ENCODE measurements around the gene ZKSCAN3. TPM values are rescaled to one million over a fixed set of nuclear protein-coding genes. Genes with fewer than 3 reads are reported as not detected.

Gene ZKSCAN3
- total and polyA plus RNA-seq, 12 donors, result 1.0 to 6.8 (median 4.8) TPM

DNA sequence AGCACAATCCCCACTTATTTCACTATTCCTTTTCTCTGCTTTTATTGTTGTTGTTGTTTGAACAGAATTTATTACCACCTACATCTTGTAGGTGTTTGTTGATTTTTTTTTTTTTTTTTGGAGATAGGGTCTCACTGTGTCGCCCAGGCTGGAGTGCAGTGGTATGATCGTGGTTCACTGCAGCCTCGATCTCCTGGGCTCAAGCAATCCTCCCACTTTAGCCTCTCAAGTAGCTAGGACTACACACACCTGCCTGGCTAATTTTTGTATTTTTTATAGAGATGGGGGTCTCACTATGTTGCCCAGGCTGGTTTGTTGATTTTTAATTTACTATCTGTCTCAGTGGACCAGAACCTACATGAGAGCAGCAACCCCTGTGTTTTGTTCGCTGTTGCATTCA lies 46.2 kb downstream of the ZKSCAN3 start:
- H3K27me3 ChIP-seq, result no peaks in the 10 kb centered on the region
- DNase-seq, result no peak
- WGBS, 2 donors, result 95 to 97% methylated on average over 4 of the region's 4 CpGs
- intact Hi-C loops (cut with DNase I), result loop anchor here in 1 of 10 donors (10.0 kb wide), 1 partner anchor 289 kb away; no protein-coding TSS in a partner anchor
- H3K27ac ChIP-seq, result no peak overlapping the region
- no peak for ATAC-seq
- no peak for TF ChIP-seq CTCF (IDR thresholded peaks at IDR 0.05)
- no peak overlapping the region for H3K4me3 ChIP-seq
- peaks cover 3 to 38% (median 18%) of the 10 kb centered on the region in 9 donors for H3K4me1 ChIP-seq
- no peaks in the 10 kb centered on the region for H3K9me3 ChIP-seq
- peaks cover 0 to 63% (median 11%) of the 10 kb centered on the region in 9 donors for H3K36me3 ChIP-seq

- DNase-seq, result peak; percentile 82 to 83
- peaks cover 0 to 34% (median 3%) of the 10 kb centered on the region in 9 donors for H3K36me3 ChIP-seq
- TF ChIP-seq CTCF (IDR thresholded peaks at IDR 0.05), result peak; percentile 21 to 73 (median 53)
- no peaks in the 10 kb centered on the region for H3K9me3 ChIP-seq
- peak within 1 kb of the TSS; percentile 68 to 97 (median 80) for H3K4me3 ChIP-seq
- intact Hi-C loops (cut with DNase I), result loop anchor here in 1 of 10 donors (10.0 kb wide), 1 partner anchor 285 kb away; no protein-coding TSS in a partner anchor
- peaks cover 3 to 38% (median 14%) of the 10 kb centered on the region in 9 donors for H3K4me1 ChIP-seq
- peaks cover 0 to 12% (median 0%) of the 10 kb centered on the region in 7 donors for H3K27me3 ChIP-seq
- ATAC-seq, result peak; percentile 90 to 98 (median 97)
- H3K27ac ChIP-seq, result peak within 1 kb of the TSS in 9 of 10 donors; percentile 6 to 77 (median 45)
- 1% methylated on average over 49 of the region's 49 CpGs for whole genome bisulfite sequencing, 2 donors
Observed at GRCh38 chr6:28399350-28400121, 49.8 kb downstream of the ZKSCAN3 start, which contains the start of gene ZSCAN12. TSS of gene ZSCAN12 (minus strand) at chr6:28399747. CDS start at chr6:28398405, 1,342 bp downstream.

DNA sequence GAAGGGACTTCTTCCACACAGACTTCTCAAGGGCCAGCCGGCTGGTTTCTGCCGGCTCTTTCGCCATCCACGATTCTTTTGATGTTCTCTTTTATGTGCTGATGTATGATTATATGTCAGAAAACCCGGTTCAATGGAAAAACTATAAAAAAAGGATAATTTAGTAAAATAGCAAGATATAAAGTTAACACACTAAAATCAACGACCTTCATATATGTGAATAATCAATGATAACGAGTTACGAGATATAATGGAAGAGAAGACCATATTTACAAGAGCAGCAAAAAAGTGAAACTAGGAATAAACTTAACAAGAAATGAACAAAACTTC lies 50.3 kb downstream of the ZKSCAN3 start:
- H3K27me3 ChIP-seq, result peaks cover 0 to 13% (median 0%) of the 10 kb centered on the region in 7 donors
- H3K27ac ChIP-seq, result peak overlapping the region in 9 of 10 donors; percentile 6 to 77 (median 45)
- H3K36me3 ChIP-seq, result peaks cover 0 to 29% (median 3%) of the 10 kb centered on the region in 9 donors
- 28 to 30% methylated on average over 8 of the region's 8 CpGs for WGBS, 2 donors
- peaks cover 0 to 38% (median 14%) of the 10 kb centered on the region in 9 donors for H3K4me1 ChIP-seq
- H3K4me3 ChIP-seq, result peak overlapping the region; percentile 68 to 97 (median 80)
- ATAC-seq (no peak), DNase-seq (no peak)
- intact Hi-C loops (cut with DNase I), result no loop called here
- H3K9me3 ChIP-seq, result no peaks in the 10 kb centered on the region
- TF ChIP-seq CTCF (IDR thresholded peaks at IDR 0.05), result no peak

GRCh38 chr6:28401172-28401571 lies 51.4 kb downstream of the ZKSCAN3 start:
- 56 to 60% methylated on average over 1 of the region's 1 CpG for WGBS, 2 donors
- DNase-seq (no peak), ATAC-seq (no peak)
- intact Hi-C loops (cut with DNase I), result no loop called here
- Histone ChIP-seq H3K4me1 (peaks cover 0 to 29% (median 14%) of the 10 kb centered on the region in 9 donors), H3K27ac (no peak overlapping the region), H3K36me3 (peaks cover 0 to 19% (median 3%) of the 10 kb centered on the region in 9 donors), H3K4me3 (no peak overlapping the region), H3K9me3 (no peaks in the 10 kb centered on the region), H3K27me3 (peaks cover 0 to 23% (median 6%) of the 10 kb centered on the region in 7 donors)
- no peak for TF ChIP-seq CTCF (IDR thresholded peaks at IDR 0.05)
